Stimulated activated CD4-positive, alpha-beta T cell treated with anti-CD3 and anti-CD28 coated beads, Interleukin-15, amount 100 ng/mL, for 24 hours (primary cell): ENCODE measurements around the gene RAB36.

Experiments used
- DNase-seq: peaks from one replicate; pipeline ENCODE4 v3.0.0-alpha.2; 2020

Gene RAB36

GRCh38 chr22:23144932-23145877 lies at the start of gene RAB36:
TSS of gene RAB36 (plus strand) at chr22:23145477. CDS start at chr22:23146617, 1,140 bp downstream.
- DNase-seq, result peak; percentile 90

DNA sequence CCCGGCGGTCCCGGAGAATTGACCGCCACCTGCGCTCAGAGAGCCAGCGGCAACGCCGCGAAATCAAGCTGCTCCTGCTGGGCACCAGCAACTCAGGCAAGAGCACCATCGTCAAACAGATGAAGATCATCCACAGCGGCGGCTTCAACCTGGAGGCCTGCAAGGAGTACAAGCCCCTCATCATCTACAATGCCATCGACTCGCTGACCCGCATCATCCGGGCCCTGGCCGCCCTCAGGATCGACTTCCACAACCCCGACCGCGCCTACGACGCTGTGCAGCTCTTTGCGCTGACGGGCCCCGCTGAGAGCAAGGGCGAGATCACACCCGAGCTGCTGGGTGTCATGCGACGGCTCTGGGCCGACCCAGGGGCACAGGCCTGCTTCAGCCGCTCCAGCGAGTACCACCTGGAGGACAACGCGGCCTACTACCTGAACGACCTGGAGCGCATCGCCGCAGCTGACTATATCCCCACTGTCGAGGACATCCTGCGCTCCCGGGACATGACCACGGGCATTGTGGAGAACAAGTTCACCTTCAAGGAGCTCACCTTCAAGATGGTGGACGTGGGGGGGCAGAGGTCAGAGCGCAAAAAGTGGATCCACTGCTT lies 49.4 kb upstream of the RAB36 start:
- no peak for DNase-seq

GRCh38 chr22:23097412-23098229 lies 47.7 kb upstream of the RAB36 start:
- no peak for DNase-seq

- DNase-seq, result no peak
Observed at GRCh38 chr22:23098230-23098705, 47.0 kb upstream of the RAB36 start.

- no peak for DNase-seq
Observed at GRCh38 chr22:23098718-23099530, 46.4 kb upstream of the RAB36 start.

- DNase-seq, result no peak
Observed at GRCh38 chr22:23099531-23099804, 45.8 kb upstream of the RAB36 start.

DNA sequence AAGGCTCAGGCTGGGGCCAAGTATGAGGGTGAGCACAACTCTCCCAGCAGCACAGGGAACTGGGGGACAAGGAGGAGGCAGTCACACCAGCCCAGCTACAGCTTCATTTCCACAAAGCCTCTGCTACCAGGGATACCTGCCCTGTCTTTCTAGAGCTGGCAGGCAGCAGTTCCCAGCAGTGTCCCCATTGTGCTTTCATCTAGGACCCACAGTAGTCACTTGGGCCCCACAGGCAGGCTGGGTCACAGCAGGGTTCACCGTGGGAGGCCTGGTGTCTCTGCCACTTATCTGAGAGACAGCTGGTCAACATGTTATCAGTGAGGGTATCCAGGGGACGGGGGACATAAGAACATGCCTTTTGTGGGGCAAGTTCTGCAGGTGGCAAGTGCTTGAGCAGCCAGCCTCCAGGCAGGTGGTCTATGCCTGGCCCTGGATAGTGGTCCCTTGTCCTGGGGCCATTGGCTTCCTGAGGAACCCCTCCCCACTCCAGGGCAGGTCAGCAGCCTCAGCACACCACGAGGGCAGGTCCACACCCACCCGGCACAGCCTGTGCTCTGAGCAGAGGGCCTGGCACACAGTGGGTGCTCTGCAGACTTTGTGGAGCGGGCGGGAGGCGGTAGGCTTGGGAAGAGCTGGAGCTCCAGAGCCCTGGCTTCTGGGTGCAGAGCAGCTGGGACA lies 45.0 kb upstream of the RAB36 start:
- DNase-seq, result no peak

GRCh38 chr22:23101524-23101923 lies 43.8 kb upstream of the RAB36 start:
- no peak for DNase-seq

DNA sequence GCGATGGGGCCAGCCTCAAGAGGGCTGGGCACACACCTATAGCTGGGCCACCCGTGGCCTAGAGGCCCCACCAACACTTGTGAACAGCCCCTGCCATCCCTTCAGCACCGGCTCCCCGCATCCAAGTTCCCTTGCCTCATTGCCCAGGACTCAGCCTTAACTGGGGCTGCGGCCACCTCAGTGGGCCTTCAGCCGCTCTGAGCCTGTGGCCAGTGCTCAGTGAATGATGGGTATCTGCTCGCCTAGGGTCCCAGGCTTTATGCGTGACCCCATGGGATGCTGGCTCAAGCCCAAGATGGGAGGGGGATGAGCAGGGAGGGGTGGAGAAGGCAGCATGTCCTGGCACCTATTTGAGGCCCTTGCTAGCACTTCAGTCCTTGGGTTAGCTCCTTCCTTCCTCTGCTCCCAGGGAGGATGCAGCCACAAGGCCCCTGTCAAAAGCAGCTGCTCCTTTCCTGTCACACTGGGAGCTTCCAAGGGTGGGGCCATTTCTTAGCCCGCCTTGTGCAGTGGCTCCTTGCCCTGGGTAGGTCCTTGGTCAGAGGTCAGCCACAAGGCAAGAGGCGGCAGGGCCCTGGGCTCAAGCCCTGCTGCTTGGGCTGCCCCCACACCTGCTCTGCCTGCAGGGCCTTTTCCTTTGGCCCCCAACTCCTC lies 43.1 kb upstream of the RAB36 start:
- DNase-seq, result no peak

- no peak for DNase-seq
Observed at GRCh38 chr22:23102776-23103175, 42.5 kb upstream of the RAB36 start.

DNA sequence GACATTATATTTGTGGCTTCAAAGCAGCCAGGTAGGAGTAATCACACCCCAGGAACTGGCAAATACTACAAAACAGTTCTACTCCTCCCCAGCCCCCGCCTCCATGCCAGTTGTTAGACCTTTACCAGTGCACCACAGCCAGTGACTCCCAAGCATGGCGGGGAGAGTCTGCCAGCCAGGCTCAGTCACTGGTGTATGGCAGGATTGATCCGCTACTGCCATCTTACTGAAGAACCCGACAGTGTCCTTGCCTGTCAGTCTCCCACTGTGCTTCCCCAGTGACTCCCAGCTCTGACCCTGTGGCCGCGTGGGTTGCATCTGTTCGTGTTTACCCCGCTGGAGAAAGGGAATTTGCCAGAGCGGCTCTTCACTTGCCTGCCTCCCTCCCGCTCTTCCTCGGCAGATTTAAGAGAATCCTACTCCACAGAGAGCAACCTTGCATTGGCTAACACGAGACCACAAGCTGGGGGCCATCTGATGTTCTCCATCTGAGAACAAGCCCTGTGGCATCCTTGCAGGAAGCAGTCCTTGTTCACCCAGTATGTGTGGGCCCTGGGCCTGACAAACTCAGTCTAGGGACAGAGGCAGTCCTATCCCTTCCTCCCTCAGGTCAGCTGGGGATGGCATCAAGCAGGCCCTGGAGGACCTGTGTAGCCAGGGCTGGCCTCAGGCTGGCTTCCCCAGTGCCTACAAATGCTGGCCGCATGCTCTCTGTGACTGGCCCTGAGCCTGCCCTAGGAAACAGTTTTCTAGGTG lies 41.9 kb upstream of the RAB36 start:
- no peak for DNase-seq

GRCh38 chr22:23104187-23104971 lies 40.9 kb upstream of the RAB36 start:
- no peak for DNase-seq

DNA sequence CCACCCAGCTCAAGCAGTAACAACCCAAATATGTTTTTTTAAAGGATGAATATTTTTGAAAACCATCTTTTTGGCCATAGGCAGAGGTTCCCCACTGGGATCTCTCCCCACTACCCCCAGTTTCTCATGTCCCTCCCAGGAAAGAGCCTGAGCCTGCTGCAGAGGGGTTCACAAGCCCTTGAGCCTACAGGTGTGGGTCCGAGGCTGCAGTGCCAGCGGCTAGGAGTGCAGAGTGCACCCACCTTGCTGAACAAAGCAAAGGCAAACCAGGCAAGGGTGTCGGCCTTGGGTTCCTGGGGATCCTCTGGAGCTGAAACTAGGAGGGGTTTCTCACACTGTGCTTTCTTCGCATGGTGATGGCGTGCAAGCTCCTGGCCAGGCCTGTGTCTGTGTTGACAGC lies 40.0 kb upstream of the RAB36 start:
- DNase-seq, result no peak

DNA sequence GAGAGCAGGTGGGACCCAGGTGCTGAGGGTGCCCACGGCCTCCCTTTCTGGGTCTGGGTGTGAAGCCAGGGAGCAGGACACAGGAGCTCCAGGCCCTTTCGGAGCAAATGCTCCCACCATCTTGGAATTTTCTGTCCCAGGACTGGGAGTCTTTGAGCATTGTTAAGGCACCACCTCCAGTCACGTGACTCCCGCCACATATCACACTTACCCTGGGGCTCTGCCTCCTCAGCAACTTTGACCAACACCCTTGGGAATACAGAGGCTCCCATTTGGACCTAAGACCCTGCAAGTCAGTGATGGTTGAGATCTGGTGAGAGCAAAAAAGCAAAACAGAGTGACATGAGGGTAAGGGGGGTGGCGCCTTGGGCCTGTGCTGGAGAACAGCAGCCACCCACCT lies 39.4 kb upstream of the RAB36 start:
- DNase-seq, result no peak

DNA sequence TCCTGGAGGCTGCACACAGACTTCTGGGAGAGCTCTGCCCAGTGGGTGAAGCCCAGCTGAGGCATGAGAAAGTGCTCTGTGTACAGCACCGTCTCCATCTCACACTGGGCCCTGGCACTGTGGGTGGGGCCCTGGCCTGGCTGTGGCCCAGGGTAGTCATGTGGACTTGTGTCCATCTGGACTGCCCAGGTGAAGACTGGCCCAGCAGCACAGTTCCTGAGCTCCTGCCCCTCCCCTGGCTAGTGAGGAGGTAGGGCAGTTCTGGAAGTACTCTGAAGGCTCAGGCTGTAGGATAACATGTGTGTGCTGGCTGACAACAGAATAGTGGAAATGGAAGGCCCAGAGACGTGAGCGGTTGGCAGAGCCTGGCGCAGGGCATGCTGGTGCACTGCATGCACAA lies 38.9 kb upstream of the RAB36 start:
- DNase-seq, result no peak

DNA sequence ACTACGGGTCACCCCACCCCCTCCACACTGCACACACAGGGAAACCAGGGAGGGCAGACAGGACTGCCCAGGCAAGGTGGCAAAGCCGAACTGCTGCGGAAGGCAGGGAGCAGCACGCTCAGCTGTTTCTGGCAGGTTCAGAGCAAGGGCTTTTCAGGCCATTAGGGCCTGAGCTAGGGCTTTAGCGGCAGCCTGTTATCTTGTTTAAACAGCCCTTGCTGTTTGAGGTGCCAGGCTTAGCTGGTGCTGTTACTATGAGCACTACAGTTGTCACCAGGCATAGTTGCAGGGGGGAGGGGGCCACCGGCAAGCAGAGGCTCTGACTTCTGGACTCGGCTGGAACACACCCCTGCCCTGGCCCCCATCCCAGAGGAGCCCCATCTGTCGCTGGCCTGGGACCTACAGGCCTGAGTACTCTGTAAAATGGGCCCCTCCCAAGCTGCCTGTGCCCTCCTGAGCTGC lies 38.3 kb upstream of the RAB36 start:
- DNase-seq, result no peak

GRCh38 chr22:23107487-23108248 lies 37.6 kb upstream of the RAB36 start:
- no peak for DNase-seq

GRCh38 chr22:23108249-23109078 lies 36.8 kb upstream of the RAB36 start:
- DNase-seq, result no peak
